Activated CD4-positive, alpha-beta T cell treated with anti-CD3 and anti-CD28 coated beads for 4 hours (primary cell): Measurements from ENCODE around the gene DHCR24.
"Not testable (repeated sequence)": the region's sequence is repeated elsewhere in the genome, so short reads cannot be mapped to it uniquely, and the experiment has no call there.

Experiments
- DNase-seq, 2 donors: peaks; one replicate each; pipeline ENCODE4 v3.0.0-alpha.2; 2020

The DHCR24 gene, protein sequence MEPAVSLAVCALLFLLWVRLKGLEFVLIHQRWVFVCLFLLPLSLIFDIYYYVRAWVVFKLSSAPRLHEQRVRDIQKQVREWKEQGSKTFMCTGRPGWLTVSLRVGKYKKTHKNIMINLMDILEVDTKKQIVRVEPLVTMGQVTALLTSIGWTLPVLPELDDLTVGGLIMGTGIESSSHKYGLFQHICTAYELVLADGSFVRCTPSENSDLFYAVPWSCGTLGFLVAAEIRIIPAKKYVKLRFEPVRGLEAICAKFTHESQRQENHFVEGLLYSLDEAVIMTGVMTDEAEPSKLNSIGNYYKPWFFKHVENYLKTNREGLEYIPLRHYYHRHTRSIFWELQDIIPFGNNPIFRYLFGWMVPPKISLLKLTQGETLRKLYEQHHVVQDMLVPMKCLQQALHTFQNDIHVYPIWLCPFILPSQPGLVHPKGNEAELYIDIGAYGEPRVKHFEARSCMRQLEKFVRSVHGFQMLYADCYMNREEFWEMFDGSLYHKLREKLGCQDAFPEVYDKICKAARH

DNA sequence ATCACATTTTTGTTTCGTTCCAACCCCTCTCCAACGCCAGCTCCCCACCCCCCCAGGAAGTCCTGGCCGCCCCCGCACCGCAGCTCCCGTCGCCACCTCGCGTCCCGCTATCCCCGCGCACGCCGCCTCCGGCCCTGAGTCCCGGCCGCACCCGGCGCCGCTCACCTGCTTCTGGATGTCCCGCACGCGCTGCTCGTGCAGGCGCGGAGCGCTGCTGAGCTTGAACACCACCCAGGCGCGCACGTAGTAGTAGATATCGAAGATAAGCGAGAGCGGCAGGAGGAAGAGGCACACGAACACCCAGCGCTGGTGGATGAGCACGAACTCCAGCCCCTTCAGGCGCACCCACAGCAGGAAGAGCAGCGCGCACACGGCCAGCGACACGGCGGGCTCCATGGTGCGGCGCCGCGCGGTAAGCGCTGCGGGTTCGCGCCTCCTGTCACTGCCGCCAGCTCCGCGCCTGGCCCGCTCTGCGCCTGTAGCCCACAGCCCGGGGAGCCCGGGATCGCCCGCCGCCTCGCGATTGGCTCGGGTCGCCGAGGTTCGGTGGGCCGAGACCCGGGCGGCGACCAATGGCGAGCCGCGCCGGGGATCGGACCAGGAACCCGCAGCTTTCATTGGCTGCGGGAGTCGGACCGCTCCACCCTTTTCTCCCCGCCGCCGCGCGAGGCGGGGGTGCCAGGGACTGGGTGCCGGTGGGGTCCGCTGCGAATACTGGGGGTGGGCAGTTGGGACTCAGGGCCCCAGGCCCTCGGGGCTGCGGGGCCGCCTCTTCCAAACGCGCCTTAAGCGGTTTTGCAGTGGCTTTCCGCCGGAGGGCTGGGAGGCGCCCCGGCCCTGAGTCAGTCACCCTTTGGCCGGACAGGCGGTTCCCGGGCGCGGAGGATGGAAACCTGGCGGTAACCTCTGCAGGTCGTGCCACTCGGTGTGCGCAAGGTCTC is at the start of gene DHCR24:
Gene DHCR24, minus strand, starts transcription at position 472 of the 941 bp plus-strand sequence. Its CDS starts 76 bp downstream, at position 396.
- peak; percentile 64 to 67 for DNase-seq

GRCh38 chr1:54936791-54937190 is 49.8 kb upstream of the DHCR24 start:
- no peak for DNase-seq

GRCh38 chr1:54934869-54935268 is 47.9 kb upstream of the DHCR24 start:
- no peak for DNase-seq

DNA sequence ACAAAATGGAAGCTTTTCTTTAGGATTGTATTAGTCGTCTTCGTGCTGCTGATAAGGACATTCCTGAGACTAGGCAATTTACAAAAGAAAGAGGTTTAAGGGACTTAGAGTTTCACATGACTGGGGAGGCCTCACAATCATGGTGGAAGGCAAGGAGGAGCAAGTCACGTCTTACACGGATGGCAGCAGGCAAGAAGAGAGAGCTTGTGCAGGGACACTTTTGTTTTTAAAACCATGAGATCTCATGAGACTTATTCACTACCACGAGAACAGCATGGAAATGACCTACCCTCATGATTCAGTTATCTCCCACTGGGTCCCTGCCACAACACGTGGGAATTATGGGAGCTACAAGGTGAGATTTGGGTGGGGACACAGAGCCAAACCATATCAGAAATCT is 47.1 kb upstream of the DHCR24 start:
- not testable (repeated sequence) for DNase-seq

GRCh38 chr1:54931275-54931840 is 44.4 kb upstream of the DHCR24 start:
- DNase-seq = no peak

DNA sequence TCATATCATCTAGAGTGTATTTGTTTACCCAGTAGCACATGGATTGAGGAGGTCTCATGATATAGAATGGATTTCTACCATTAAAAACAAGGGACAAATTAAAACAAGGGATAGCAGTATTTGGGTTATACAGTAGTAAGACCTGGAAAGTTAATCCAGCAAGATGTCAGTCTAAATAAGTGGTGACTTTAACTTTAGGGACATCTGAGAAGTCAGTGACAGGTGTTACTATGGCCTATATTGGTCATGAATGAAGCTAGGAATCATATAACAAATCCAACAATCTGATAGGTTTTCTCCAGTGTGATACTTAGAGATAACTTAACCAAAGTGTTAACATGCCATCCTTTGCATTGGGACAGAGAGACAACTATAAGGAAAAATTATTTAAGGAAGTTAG is 42.7 kb upstream of the DHCR24 start:
- DNase-seq = no peak

DNA sequence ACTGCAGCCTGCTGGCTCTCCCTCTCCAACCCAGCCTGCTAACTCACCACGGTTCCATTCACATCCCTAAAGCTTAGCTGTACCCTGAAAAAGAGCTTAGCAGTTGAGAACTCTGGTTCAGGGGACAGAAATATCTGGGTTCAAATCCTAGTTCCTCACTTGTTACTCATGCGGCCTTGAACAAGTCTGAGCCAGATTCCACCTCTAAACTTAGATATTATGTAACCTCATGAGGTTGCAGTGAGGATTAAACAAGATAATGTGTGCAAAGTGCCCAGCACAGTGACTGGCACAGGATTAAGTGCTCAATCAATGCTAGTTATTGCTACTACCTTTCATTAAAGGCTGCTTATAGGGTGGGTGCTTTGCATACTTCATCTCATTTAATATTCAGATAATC is 41.3 kb upstream of the DHCR24 start:
- DNase-seq = no peak

DNA sequence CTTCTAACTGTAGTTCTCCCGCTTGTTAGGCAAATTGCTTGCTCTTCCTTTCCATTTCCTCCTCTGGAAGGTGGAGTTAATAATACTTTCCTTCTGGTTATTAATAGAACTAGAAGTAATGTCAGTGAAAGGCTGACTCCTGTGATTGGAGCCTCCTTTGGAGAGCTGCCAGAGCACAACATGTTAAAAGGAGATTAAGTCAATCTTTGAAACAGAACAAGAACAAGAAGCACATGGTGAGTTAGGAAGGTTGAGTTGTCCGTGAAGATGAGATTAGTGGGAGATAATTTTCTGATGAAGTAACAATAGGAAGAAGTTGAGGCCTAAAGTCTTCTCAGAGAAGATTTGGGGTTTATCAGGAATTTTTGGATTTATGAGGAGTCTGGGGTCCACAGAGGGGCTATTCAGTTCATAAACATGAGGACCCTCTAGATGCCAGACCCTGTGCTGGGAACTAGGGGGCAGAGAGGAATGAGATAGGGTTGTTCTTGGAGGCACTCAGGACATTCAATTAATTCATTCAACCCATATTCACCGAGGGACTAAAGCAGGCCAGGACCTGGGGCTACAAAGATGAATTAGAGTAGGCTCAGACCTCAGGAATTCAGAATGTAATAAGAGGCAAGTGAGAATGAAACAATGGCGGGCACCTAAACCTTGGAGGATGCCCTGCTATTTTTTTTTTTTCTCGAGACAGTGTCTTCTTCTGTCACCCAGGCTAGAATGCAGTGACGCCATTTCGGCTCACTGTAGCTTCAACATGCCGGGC is 40.7 kb upstream of the DHCR24 start:
- no peak for DNase-seq

GRCh38 chr1:54926970-54927369 is 40.0 kb upstream of the DHCR24 start:
- DNase-seq = no peak

DNA sequence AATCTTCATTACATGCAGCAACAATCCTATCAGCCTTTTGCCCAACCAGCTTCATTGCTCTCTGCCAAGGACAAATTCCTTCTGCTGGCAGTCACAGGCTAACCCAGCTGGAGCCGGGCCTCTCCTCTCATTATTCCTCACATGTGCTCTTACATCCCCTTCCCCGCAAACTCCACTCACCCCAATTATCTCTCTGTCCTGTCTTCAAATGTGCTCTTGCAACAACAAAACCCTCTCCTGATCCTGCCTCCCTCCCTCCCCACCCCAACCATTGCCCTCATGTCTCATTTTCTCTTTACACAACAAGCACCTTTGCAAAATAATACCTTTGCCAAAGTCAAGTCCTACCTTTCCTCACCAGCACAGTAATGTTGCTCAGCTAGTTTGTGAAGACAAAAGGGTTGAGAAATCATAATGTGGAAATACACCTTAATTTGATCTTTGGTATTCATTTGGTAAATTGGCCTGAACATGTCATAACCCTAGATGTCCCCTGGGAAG is 36.0 kb upstream of the DHCR24 start:
- DNase-seq = no peak

- DNase-seq = no peak
Observed at GRCh38 chr1:54922040-54922761, 35.2 kb upstream of the DHCR24 start.

GRCh38 chr1:54919367-54920359 is 32.7 kb upstream of the DHCR24 start:
- no peak for DNase-seq

GRCh38 chr1:54911076-54911475 is 24.1 kb upstream of the DHCR24 start:
- not testable (repeated sequence) for DNase-seq

GRCh38 chr1:54906586-54906985 is 19.6 kb upstream of the DHCR24 start:
- no peak for DNase-seq

DNA sequence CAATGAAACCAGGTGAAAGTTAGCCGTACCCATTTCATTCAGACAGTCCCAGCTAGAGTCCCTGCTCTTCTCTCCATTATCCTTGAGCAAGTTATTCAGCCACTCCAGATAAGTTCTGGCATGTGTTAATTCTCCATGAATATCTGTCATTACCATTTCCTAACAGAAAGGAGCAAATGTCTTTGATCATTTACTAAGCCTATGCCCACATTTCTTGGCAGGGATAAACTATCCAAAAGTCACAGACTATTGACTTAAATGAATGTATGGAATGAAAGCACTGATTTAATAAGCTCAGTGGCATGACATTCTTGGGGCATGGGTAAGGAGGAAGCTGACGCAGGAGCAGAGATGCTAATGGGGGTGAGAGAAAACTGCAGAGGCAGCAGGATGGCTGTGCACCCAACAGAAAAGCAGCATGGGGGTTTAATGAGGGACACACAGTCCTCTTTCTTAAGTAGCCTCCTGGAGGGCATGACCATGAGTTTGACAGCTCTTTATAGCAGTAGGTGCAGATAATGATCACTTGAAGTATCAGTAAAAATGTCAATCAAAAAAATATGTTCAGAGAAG is 17.6 kb upstream of the DHCR24 start:
- no peak for DNase-seq

DNA sequence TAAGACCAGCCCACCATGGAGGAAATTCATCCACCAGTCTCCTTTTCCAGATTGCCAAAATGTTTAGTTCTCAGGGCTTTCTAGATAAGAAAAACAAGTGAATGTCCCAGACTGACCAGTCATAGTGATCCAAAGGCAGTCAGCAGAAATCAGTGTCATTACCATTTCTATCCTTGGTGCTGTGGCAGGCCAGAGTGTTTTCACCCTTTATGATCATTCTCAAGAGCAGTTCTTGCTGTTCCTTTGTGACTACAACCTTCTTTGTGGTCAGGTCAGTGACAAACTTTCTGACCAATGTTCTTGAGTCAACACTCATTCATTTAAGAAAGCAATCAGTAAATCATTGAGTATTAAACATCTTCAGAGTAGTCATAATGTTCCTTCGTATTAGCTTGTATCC is 7.3 kb upstream of the DHCR24 start:
- no peak for DNase-seq

DNA sequence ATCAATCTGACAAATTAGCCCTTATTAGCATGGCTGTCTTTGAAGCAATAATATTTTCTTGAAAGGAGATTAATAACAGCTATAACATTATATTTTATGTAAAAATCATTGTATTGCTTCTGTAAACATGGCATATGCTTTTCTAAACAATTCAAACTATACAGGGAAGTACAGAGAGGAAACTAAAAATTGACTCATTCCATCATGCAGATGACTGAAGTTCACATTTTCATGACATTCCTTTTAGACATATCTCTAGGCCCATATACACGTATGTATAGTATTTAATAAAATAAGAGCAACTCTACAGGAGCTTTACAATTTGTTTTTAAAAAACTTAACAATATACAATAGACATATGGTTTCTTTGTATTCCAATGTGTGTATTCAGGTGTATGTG is 5.6 kb upstream of the DHCR24 start:
- DNase-seq = no peak

GRCh38 chr1:54889132-54889725 is 2.2 kb upstream of the DHCR24 start:
- no peak for DNase-seq

GRCh38 chr1:54888080-54888733 is 1.2 kb upstream of the DHCR24 start:
- DNase-seq = no peak
